ENCODE data around the gene ARHGEF28.

The ARHGEF28 gene

GRCh38 chr5:73962801-73963425, 336.9 kb downstream of the ARHGEF28 start:
- no peak for DNase-seq (ENCODE audit: low read depth in 2 of 2)

- no peak for DNase-seq (ENCODE audit: low read depth in 2 of 2)
Observed at GRCh38 chr5:73964352-73964865, 338.4 kb downstream of the ARHGEF28 start.

- no peak for DNase-seq (ENCODE audit: low read depth in 2 of 2)
Observed at GRCh38 chr5:73966451-73966850, 340.5 kb downstream of the ARHGEF28 start.

GRCh38 chr5:73967347-73967746, 341.4 kb downstream of the ARHGEF28 start:
- DNase-seq (ENCODE audit: low read depth in 2 of 2): no peak

- DNase-seq (ENCODE audit: low read depth in 2 of 2): no peak
Observed at GRCh38 chr5:73968246-73968645, 342.2 kb downstream of the ARHGEF28 start.

GRCh38 chr5:73968729-73969128, 342.7 kb downstream of the ARHGEF28 start:
- DNase-seq (ENCODE audit: low read depth in 2 of 2): no peak

- no peak for DNase-seq (ENCODE audit: low read depth in 2 of 2)
Observed at GRCh38 chr5:73969195-73970036, 343.4 kb downstream of the ARHGEF28 start.

GRCh38 chr5:73971326-73971725, 345.3 kb downstream of the ARHGEF28 start:
- no peak for DNase-seq (ENCODE audit: low read depth in 2 of 2)

GRCh38 chr5:73973135-73973534, 347.1 kb downstream of the ARHGEF28 start:
- DNase-seq (ENCODE audit: low read depth in 2 of 2): no peak

GRCh38 chr5:73974871-73975360, 348.9 kb downstream of the ARHGEF28 start:
- DNase-seq (ENCODE audit: low read depth in 2 of 2): no peak

GRCh38 chr5:73975845-73976244, 349.8 kb downstream of the ARHGEF28 start:
- no peak for DNase-seq (ENCODE audit: low read depth in 2 of 2)

GRCh38 chr5:73977146-73977545, 351.1 kb downstream of the ARHGEF28 start:
- no peak for DNase-seq (ENCODE audit: low read depth in 2 of 2)

GRCh38 chr5:73979321-73979720, 353.3 kb downstream of the ARHGEF28 start:
- DNase-seq (ENCODE audit: low read depth in 2 of 2): no peak

- DNase-seq (ENCODE audit: low read depth in 2 of 2): no peak
Observed at GRCh38 chr5:73981704-73982103, 355.7 kb downstream of the ARHGEF28 start.

- no peak for DNase-seq (ENCODE audit: low read depth in 2 of 2)
Observed at GRCh38 chr5:73983644-73984043, 357.6 kb downstream of the ARHGEF28 start.

- no peak for DNase-seq (ENCODE audit: low read depth in 2 of 2)
Observed at GRCh38 chr5:73985145-73985544, 359.1 kb downstream of the ARHGEF28 start.

GRCh38 chr5:73986729-73987128, 360.7 kb downstream of the ARHGEF28 start:
- DNase-seq (ENCODE audit: low read depth in 2 of 2): no peak

GRCh38 chr5:73987915-73988314, 361.9 kb downstream of the ARHGEF28 start:
- DNase-seq (ENCODE audit: low read depth in 2 of 2): no peak

- DNase-seq (ENCODE audit: low read depth in 2 of 2): no peak
Observed at GRCh38 chr5:73989956-73990355, 364.0 kb downstream of the ARHGEF28 start.
